Mesenchymal stem cell (in vitro differentiated cells and primary cell): ENCODE results near the gene CC2D2B.
"Not testable (repeated sequence)": the region's sequence is repeated elsewhere in the genome, so short reads cannot be mapped to it uniquely, and the experiment has no call there.

Experiments used
- DNase-seq: peaks from one replicate; pipeline ENCODE4 v3.0.0-alpha.2; 2013
- H2AFZ ChIP-seq: one replicate; pipeline ENCODE4 v1.6.1; 2013; ENCODE audit warnings: low read depth, mild to moderate bottlenecking, control low read depth, inconsistent platforms, low read length, moderate library complexity
- H2AK5ac ChIP-seq: 2 replicates; pipeline ENCODE4 v1.6.1; 2013; ENCODE audit warnings: low read length, moderate library complexity, mild to moderate bottlenecking, inconsistent platforms; ENCODE audit not compliant: severe bottlenecking
- H2BK120ac ChIP-seq: one replicate; pipeline ENCODE4 v1.6.1; 2013; ENCODE audit warnings: low read depth, mild to moderate bottlenecking, inconsistent platforms, low read length, moderate library complexity
- H2BK12ac ChIP-seq, 2 experiments: one replicate each; pipeline ENCODE4 v1.6.1; 2013; ENCODE audit warnings: inconsistent platforms in 2 of 2, low read length in 2 of 2, mild to moderate bottlenecking in 2 of 2, moderate library complexity in 2 of 2, control low read depth in 1 of 2
- H2BK15ac ChIP-seq: one replicate; pipeline ENCODE4 v1.6.1; 2013; ENCODE audit warnings: mild to moderate bottlenecking, low read depth, inconsistent platforms; ENCODE audit not compliant: poor library complexity, severe bottlenecking
- H2BK5ac ChIP-seq: 2 replicates; pipeline ENCODE4 v1.6.1; 2013; ENCODE audit warnings: low read depth, mild to moderate bottlenecking, low read length, control low read depth, inconsistent platforms; ENCODE audit not compliant: poor library complexity, severe bottlenecking
- H3K14ac ChIP-seq, 2 experiments: one replicate each; pipeline ENCODE4 v1.6.1; 2013; ENCODE audit warnings: inconsistent platforms in 2 of 2, low read length in 2 of 2, control low read depth in 1 of 2, mild to moderate bottlenecking in 1 of 2, moderate library complexity in 1 of 2
- H3K18ac ChIP-seq, 2 experiments: one replicate each; pipeline ENCODE4 v1.6.1; 2013; ENCODE audit warnings: inconsistent platforms in 2 of 2, low read length in 2 of 2, control low read depth in 1 of 2, low read depth in 1 of 2, mild to moderate bottlenecking in 1 of 2
- H3K23ac ChIP-seq, 2 experiments: one replicate each; pipeline ENCODE4 v1.6.1; 2013; ENCODE audit warnings: inconsistent platforms in 2 of 2, low read length in 2 of 2, mild to moderate bottlenecking in 2 of 2, moderate library complexity in 2 of 2, control low read depth in 1 of 2
- H3K27ac ChIP-seq: 2 replicates; pipeline ENCODE4 v1.5.1; 2013; ENCODE audit warnings: mild to moderate bottlenecking, moderate library complexity, low read length, control low read depth, inconsistent platforms; ENCODE audit not compliant: poor library complexity, severe bottlenecking
- H3K27me3 ChIP-seq, 2 experiments: 2 replicates each; pipeline versions ENCODE4 v1.6.1 to v1.7.0; 2013; ENCODE audit warnings: low read length in 2 of 2, mild to moderate bottlenecking in 2 of 2, moderate library complexity in 2 of 2, control low read depth in 1 of 2, inconsistent platforms in 1 of 2; ENCODE audit not compliant: control insufficient read depth in 1 of 2, insufficient read depth in 1 of 2
- H3K36me3 ChIP-seq, 2 experiments: 2 replicates each; pipeline versions ENCODE4 v1.6.1 to v1.7.0; 2013; ENCODE audit warnings: low read length in 2 of 2, control low read depth in 1 of 2, inconsistent platforms in 1 of 2, low read depth in 1 of 2, mild to moderate bottlenecking in 1 of 2; ENCODE audit not compliant: insufficient read depth in 2 of 2, control insufficient read depth in 1 of 2
- H3K4ac ChIP-seq, 2 experiments: one replicate each; pipeline ENCODE4 v1.6.1; 2013; ENCODE audit warnings: inconsistent platforms in 2 of 2, low read length in 2 of 2, mild to moderate bottlenecking in 2 of 2, moderate library complexity in 2 of 2, control low read depth in 1 of 2, low read depth in 1 of 2
- H3K4me1 ChIP-seq: 2 replicates; pipeline ENCODE4 v1.6.1; 2013; ENCODE audit warnings: low read depth, low read length, control low read depth; ENCODE audit not compliant: control insufficient read depth, insufficient read depth
- H3K4me2 ChIP-seq: 2 replicates; pipeline ENCODE4 v1.6.1; 2013; ENCODE audit warnings: low read length, mild to moderate bottlenecking, inconsistent platforms; ENCODE audit not compliant: poor library complexity, severe bottlenecking
- H3K4me3 ChIP-seq, 2 experiments: 2 replicates each; pipeline versions ENCODE4 v1.5.1 to v1.7.0; 2013; ENCODE audit warnings: low read length in 2 of 2, mild to moderate bottlenecking in 2 of 2, control low read depth in 1 of 2, low read depth in 1 of 2; ENCODE audit not compliant: insufficient read depth in 1 of 2
- H3K79me1 ChIP-seq: replicated peaks from 2 replicates; pipeline ENCODE4 v1.6.1; 2013; ENCODE audit warnings: mild to moderate bottlenecking, control low read depth, low read length, inconsistent platforms; ENCODE audit not compliant: poor library complexity, severe bottlenecking
- H3K9ac ChIP-seq: 2 replicates; pipeline ENCODE4 v1.7.0; 2013; ENCODE audit warnings: mild to moderate bottlenecking, low read length, moderate library complexity
- H3K9me3 ChIP-seq: 2 replicates; pipeline ENCODE4 v1.7.0; 2013; ENCODE audit warnings: mild to moderate bottlenecking, low read length; ENCODE audit not compliant: control insufficient read depth
- H4K8ac ChIP-seq: one replicate; pipeline ENCODE4 v1.6.1; 2013; ENCODE audit warnings: inconsistent platforms, mild to moderate bottlenecking, low read length, moderate library complexity
- H4K91ac ChIP-seq: one replicate; pipeline ENCODE4 v1.6.1; 2013; ENCODE audit warnings: mild to moderate bottlenecking, low read length, inconsistent platforms
- WGBS: methylation state at CpG from one replicate; pipeline ENCODE4 v1.1.7; 2013; ENCODE audit warnings: mixed read lengths; 5-methylcytosine and 5-hydroxymethylcytosine counted together

Gene CC2D2B

GRCh38 chr10:95872158-95872711 is 35.5 kb upstream of the CC2D2B start:
- H2BK15ac ChIP-seq, result no peak overlapping the region
- no peak overlapping the region for H2BK120ac ChIP-seq
- H3K27ac ChIP-seq, result no peak overlapping the region
- no peaks in the 10 kb centered on the region for H3K9me3 ChIP-seq
- H4K91ac ChIP-seq, result no peak overlapping the region
- no peak overlapping the region for H3K4me2 ChIP-seq
- H3K36me3 ChIP-seq, result peaks cover 7 to 43% of the 10 kb centered on the region in 2 experiments
- no peak overlapping the region for H4K8ac ChIP-seq
- H2BK12ac ChIP-seq, result no peak overlapping the region
- 94% methylated on average over 2 of the region's 2 CpGs for WGBS
- no peak overlapping the region for H2AFZ ChIP-seq
- H3K79me1 ChIP-seq, result no peaks in the 10 kb centered on the region
- no peak overlapping the region for H3K23ac ChIP-seq
- H2BK5ac ChIP-seq, result no peak overlapping the region
- H3K4me1 ChIP-seq, result no peaks in the 10 kb centered on the region
- no peak overlapping the region for H3K14ac ChIP-seq
- H3K27me3 ChIP-seq, result no peaks in the 10 kb centered on the region
- H3K4me3 ChIP-seq, result no peak overlapping the region
- no peak overlapping the region for H3K18ac ChIP-seq
- no peak overlapping the region for H2AK5ac ChIP-seq
- H3K9ac ChIP-seq, result no peak overlapping the region
- no peak for DNase-seq
- no peak overlapping the region for H3K4ac ChIP-seq

- H2BK15ac ChIP-seq, result no peak overlapping the region
- H3K4me3 ChIP-seq, result no peak overlapping the region
- no peak overlapping the region for H3K4me2 ChIP-seq
- peaks cover 7 to 46% of the 10 kb centered on the region in 2 experiments for H3K36me3 ChIP-seq
- no peaks in the 10 kb centered on the region for H3K9me3 ChIP-seq
- H3K27me3 ChIP-seq, result no peaks in the 10 kb centered on the region
- no peaks in the 10 kb centered on the region for H3K4me1 ChIP-seq
- no peak overlapping the region for H3K27ac ChIP-seq
- H2AK5ac ChIP-seq, result no peak overlapping the region
- H2BK12ac ChIP-seq, result no peak overlapping the region
- no peak overlapping the region for H4K8ac ChIP-seq
- H3K4ac ChIP-seq, result no peak overlapping the region
- H4K91ac ChIP-seq, result no peak overlapping the region
- no peak overlapping the region for H2AFZ ChIP-seq
- no peak overlapping the region for H3K18ac ChIP-seq
- DNase-seq, result no peak
- WGBS, result 95% methylated on average over 2 of the region's 2 CpGs
- H3K14ac ChIP-seq, result no peak overlapping the region
- H3K23ac ChIP-seq, result no peak overlapping the region
- no peak overlapping the region for H3K9ac ChIP-seq
- no peaks in the 10 kb centered on the region for H3K79me1 ChIP-seq
- H2BK120ac ChIP-seq, result no peak overlapping the region
- H2BK5ac ChIP-seq, result no peak overlapping the region
Observed at GRCh38 chr10:95873139-95873538, 34.6 kb upstream of the CC2D2B start.

DNA sequence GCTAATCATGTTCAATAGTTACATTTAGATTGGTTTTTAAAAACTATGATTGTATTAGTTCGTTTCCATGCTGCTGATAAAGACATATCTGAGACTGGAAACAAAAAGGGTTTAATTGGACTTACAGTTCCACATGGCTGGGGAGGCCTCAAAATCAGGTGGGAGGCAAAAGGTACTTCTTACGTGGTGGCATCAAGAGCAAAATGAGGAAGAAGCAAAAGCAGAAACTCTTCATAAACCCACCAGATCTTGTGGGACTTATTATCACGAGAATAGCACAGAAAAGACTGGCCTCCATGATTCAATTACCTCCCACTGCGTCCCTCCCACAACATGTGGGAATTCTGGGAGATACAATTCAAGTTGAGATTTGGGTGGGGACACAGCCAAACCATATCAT is 34.1 kb upstream of the CC2D2B start:
- Histone ChIP-seq H2BK12ac (no peak overlapping the region), H2BK5ac (no peak overlapping the region), H2AFZ (no peak overlapping the region), H4K8ac (no peak overlapping the region), H3K36me3 (peaks cover 7 to 46% of the 10 kb centered on the region in 2 experiments), H4K91ac (no peak overlapping the region), H3K9me3 (no peaks in the 10 kb centered on the region), H2BK120ac (no peak overlapping the region), H2BK15ac (no peak overlapping the region), H3K27me3 (no peaks in the 10 kb centered on the region), H3K4me3 (no peak overlapping the region), H3K4me2 (no peak overlapping the region), H3K14ac (no peak overlapping the region), H3K9ac (no peak overlapping the region), H3K4ac (no peak overlapping the region), H3K27ac (no peak overlapping the region), H3K79me1 (no peaks in the 10 kb centered on the region), H3K4me1 (no peaks in the 10 kb centered on the region), H3K23ac (no peak overlapping the region), H2AK5ac (no peak overlapping the region), H3K18ac (no peak overlapping the region)
- 96% methylated on average over 4 of the region's 4 CpGs for WGBS
- no peak for DNase-seq

GRCh38 chr10:95874783-95875182 is 33.0 kb upstream of the CC2D2B start:
- H4K91ac ChIP-seq, DNase-seq, H3K18ac ChIP-seq, H3K27me3 ChIP-seq, H2BK12ac ChIP-seq, H2BK120ac ChIP-seq, H3K4me1 ChIP-seq, H3K4me3 ChIP-seq, H3K23ac ChIP-seq, H2AK5ac ChIP-seq, H3K9ac ChIP-seq, H2BK5ac ChIP-seq, H3K9me3 ChIP-seq, H3K14ac ChIP-seq, H3K4me2 ChIP-seq, H3K79me1 ChIP-seq, H3K27ac ChIP-seq, H4K8ac ChIP-seq, H2AFZ ChIP-seq, H3K4ac ChIP-seq, H2BK15ac ChIP-seq: not testable (repeated sequence)
- peaks cover 7 to 46% of the 10 kb centered on the region in 2 experiments for H3K36me3 ChIP-seq
